Left lung (tissue), 10 donors: ENCODE data around the gene TRNP1. TPM values are rescaled to one million over a fixed set of nuclear protein-coding genes. Genes with fewer than 3 reads are reported as not detected.

Experiments used
- ATAC-seq: fragments of 200-7000 bp; cut with Tn5 transposase; one replicate; pipeline ENCODE4 v1.9.1; 2020; ENCODE audit warnings: moderate library complexity
- DNase-seq, 4 donors: peaks; one replicate each; pipeline ENCODE4 v3.0.0-alpha.2; 2013 to 2020
- H3K27ac ChIP-seq, 2 donors: fragments of 200-600 bp; sonication (generic) in 1 of 2; one replicate each; pipeline versions ENCODE4 v1.5.0 to v1.8.0; 2020 to 2021
- H3K27me3 ChIP-seq, 2 donors: fragments of 200-600 bp; sonication (generic) in 1 of 2; one replicate each; pipeline versions ENCODE4 v1.5.0 to v1.8.0; 2020 to 2021
- H3K36me3 ChIP-seq, 2 donors: fragments of 200-600 bp; sonication (generic) in 1 of 2; one replicate each; pipeline versions ENCODE4 v1.5.0 to v1.8.0; 2020 to 2021
- H3K4me1 ChIP-seq, 2 donors: fragments of 200-600 bp; one replicate each; pipeline ENCODE4 v1.8.0; 2021
- H3K4me3 ChIP-seq, 2 donors: fragments of 200-600 bp; sonication (generic) in 1 of 2; one replicate each; pipeline versions ENCODE4 v1.5.0 to v1.8.0; 2020 to 2021; ENCODE audit warnings: mild to moderate bottlenecking in 1 of 2
- H3K9me3 ChIP-seq, 2 donors: fragments of 200-600 bp; sonication (generic) in 1 of 2; one replicate each; pipeline versions ENCODE4 v1.5.0 to v1.8.0; 2020 to 2021
- CTCF ChIP-seq, 2 donors: fragments of 200-600 bp; sonication (generic) in 1 of 2; IDR thresholded peaks; one replicate each; pipeline versions ENCODE4 v1.5.0 to v1.8.0; 2021; ENCODE audit warnings: antibody characterized with exemption in 2 of 2
- intact Hi-C, 2 donors: fragments of 100-400 bp; cut with DNase I; formaldehyde crosslinking; loops; one replicate each; pipeline versions ENCODE4 v1.11.2 to v1.14.2; 2022
- polyA plus RNA-seq, 6 donors: library from polyadenylated mRNA; unstranded; fragments of 120-200 nt; gene quantifications; one replicate each; pipeline ENCODE4 v1.2.1, GENCODE V29; 2013; ENCODE audit not compliant: insufficient read length in 6 of 6
- total RNA-seq, 2 donors: library from RNA; stranded (reverse); fragmentation: NEBNext Ultra II Directional; extraction: Animal tissue kit (Norgen Biotek cat#: 25700); gene quantifications; one replicate each; pipeline ENCODE4 v1.2.1, GENCODE V29; 2021
- donor health status: DM: no; HTN: yes; CAD: no.
- donor health status: DM: no; HTN: no; CAD: no.

TRNP1 gene
- total and polyA plus RNA-seq, 8 donors: 1.6 to 27.7 (median 3.2) TPM

- Histone ChIP-seq H3K4me1 (peaks cover 11 to 13% of the 10 kb centered on the region in 2 donors), H3K9me3 (no peaks in the 10 kb centered on the region), H3K27me3 (no peaks in the 10 kb centered on the region), H3K36me3 (no peaks in the 10 kb centered on the region), H3K4me3 (no peak overlapping the region), H3K27ac (no peak overlapping the region)
- ATAC-seq: no peak
- TF ChIP-seq CTCF (IDR thresholded peaks at IDR 0.05): no peak
- intact Hi-C loops: no loop called here
- no peak for DNase-seq
Observed at GRCh38 chr1:27025718-27026117, 32.2 kb downstream of the TRNP1 start.

DNA sequence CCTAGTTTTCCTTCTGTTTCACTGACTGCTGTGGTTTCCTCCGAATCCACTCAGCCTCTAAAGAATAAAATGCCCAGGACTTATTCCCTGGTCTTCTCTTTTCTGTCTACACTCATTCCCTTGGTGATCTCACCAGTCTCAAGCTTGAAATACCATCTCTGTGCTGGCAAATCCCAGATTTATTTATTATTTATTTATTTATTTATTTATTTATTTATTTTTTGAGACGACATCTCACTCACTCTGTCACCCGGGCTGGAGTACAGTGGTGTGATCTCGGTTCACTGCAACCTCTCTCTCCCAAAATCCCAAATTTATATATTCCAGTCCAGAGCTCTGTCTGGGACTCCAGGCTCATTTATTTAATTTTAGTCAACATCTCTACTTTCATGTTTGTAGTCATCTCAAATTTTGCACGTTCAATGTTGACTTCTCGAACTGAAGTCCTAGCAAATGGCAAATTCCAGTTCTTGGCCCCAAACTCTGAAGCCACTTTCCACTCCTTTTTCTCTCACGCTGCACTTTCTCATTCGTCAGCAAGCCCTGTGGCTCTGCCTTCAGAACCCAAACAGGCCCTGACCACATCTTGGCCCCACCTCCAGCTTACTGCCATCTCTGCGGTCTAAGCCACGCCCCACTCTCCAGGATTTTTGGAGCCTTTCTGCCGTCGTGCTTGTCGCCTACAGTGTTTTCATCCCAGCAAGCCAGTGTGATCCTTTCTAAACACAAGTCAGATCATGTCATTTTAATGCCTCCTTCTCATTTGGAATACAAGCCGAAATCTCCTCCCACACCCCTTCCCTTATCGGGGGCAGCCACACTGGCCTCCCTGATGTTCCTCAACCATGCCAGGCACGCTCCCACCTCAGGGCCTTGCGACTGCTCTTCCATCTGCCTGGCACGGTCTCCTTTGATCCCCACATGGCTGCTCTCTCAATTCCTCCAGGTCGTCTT, 33.4 kb downstream of the TRNP1 start:
- H3K27me3 ChIP-seq: no peaks in the 10 kb centered on the region
- intact Hi-C loops: no loop called here
- H3K4me3 ChIP-seq: no peak overlapping the region
- peak in 2 of 4 donors; percentile 62 to 82 for DNase-seq
- no peaks in the 10 kb centered on the region for H3K9me3 ChIP-seq
- no peak for TF ChIP-seq CTCF (IDR thresholded peaks at IDR 0.05)
- H3K27ac ChIP-seq: peak overlapping the region; percentile 65 to 68
- peak; percentile 72 for ATAC-seq
- no peaks in the 10 kb centered on the region for H3K36me3 ChIP-seq
- H3K4me1 ChIP-seq: peaks cover 17 to 23% of the 10 kb centered on the region in 2 donors

- intact Hi-C loops: no loop called here
- peak overlapping the region; percentile 65 to 68 for H3K27ac ChIP-seq
- no peaks in the 10 kb centered on the region for H3K27me3 ChIP-seq
- H3K4me3 ChIP-seq: no peak overlapping the region
- DNase-seq: no peak
- no peaks in the 10 kb centered on the region for H3K36me3 ChIP-seq
- H3K4me1 ChIP-seq: peaks cover 22 to 29% of the 10 kb centered on the region in 2 donors
- TF ChIP-seq CTCF (IDR thresholded peaks at IDR 0.05): no peak
- no peak for ATAC-seq
- H3K9me3 ChIP-seq: no peaks in the 10 kb centered on the region
Observed at GRCh38 chr1:27027575-27028250, 34.2 kb downstream of the TRNP1 start.

DNA sequence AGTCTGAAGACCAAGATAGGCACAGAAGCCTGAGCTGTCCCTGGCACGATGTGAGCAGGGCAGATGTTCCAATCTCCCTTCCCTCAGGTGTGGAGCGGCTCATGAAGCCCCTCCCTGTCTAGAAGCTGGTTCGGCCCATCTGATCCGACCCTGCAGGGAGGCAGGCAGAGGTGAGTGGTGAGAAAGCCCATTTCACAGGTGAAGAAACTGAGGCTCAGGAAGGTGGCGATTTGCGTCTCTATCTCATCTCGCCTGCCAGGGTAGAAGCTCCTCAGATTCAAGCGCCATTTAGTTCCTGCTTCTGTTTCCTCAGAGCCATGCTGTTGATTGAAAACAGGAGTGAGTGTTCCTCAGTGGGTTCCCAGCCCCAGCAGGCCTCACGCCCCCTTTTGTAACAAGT, 36.0 kb downstream of the TRNP1 start:
- H3K27ac ChIP-seq: no peak overlapping the region
- H3K27me3 ChIP-seq: no peaks in the 10 kb centered on the region
- ATAC-seq (no peak), DNase-seq (no peak)
- H3K4me3 ChIP-seq: no peak overlapping the region
- no peaks in the 10 kb centered on the region for H3K9me3 ChIP-seq
- H3K4me1 ChIP-seq: peaks cover 27 to 36% of the 10 kb centered on the region in 2 donors
- TF ChIP-seq CTCF (IDR thresholded peaks at IDR 0.05): no peak
- no peaks in the 10 kb centered on the region for H3K36me3 ChIP-seq
- intact Hi-C loops: no loop called here
